SK-N-SH (cell line): ENCODE measurements around the gene SLC25A17. TPM values are rescaled to one million over a fixed set of nuclear protein-coding genes. Genes with fewer than 3 reads are reported as not detected.

Experiments
- CTCF ChIA-PET: fragments of 300-600, 350-600 bp; formaldehyde crosslinking; extraction: SDS; loops from one replicate; lab custom pipeline; 2021; lab: Yijun Ruan, JAX
- POLR2A ChIA-PET: fragments of 350-600 bp; sonication (Branson Sonifier 250); formaldehyde crosslinking; extraction: SDS; loops from one replicate; lab custom pipeline; 2020; ENCODE audit warnings: antibody characterized with exemption, inconsistent platforms; lab: Yijun Ruan, JAX
- DNase-seq: peaks from one replicate; pipeline ENCODE4 v3.0.0; 2012
- H2AFZ ChIP-seq: fragments of 200-600 bp; sonication (generic); 2 replicates; pipeline ENCODE4 v1.8.1; 2016; ENCODE audit warnings: antibody characterized with exemption, mild to moderate bottlenecking, low read depth
- H3F3A ChIP-seq: fragments of 200-600 bp; sonication (generic); replicated peaks from 2 replicates; pipeline ENCODE3; 2016; ENCODE audit warnings: antibody characterized with exemption, mild to moderate bottlenecking; ENCODE audit not compliant: insufficient read depth
- H3K27ac ChIP-seq, 2 experiments: fragments of 200-500 bp in 1 of 2; fragments of 200-600 bp in 1 of 2; sonication (Bioruptor generic) in 1 of 2; sonication (generic), shearing (Covaris generic) in 1 of 2; 2 replicates each; pipeline versions ENCODE4 v1.5.1 to v1.6.1; 2014 to 2016; ENCODE audit warnings: low read depth in 2 of 2, inconsistent platforms in 1 of 2, low read length in 1 of 2, mild to moderate bottlenecking in 1 of 2, mixed read lengths in 1 of 2
- H3K27me3 ChIP-seq: fragments of 200-600 bp; sonication (generic), shearing (Covaris generic); 2 replicates; pipeline ENCODE4 v1.6.1; 2016; ENCODE audit warnings: mixed run types; ENCODE audit not compliant: insufficient read depth
- H3K36me3 ChIP-seq, 2 experiments: fragments of 200-500 bp in 1 of 2; fragments of 200-600 bp in 1 of 2; sonication (Bioruptor generic) in 1 of 2; sonication (generic) in 1 of 2; replicated peaks in 1 of 2; 2 replicates each; pipeline versions ENCODE3 to v1.5.1; 2014 to 2016; ENCODE audit warnings: low read length in 1 of 2, mild to moderate bottlenecking in 1 of 2; ENCODE audit not compliant: insufficient read depth in 2 of 2, control insufficient read depth in 1 of 2
- H3K4me1 ChIP-seq, 2 experiments: fragments of 200-500 bp in 1 of 2; fragments of 200-600 bp in 1 of 2; sonication (Bioruptor generic) in 1 of 2; sonication (generic), shearing (Covaris generic) in 1 of 2; 2 replicates each; pipeline versions ENCODE4 v1.5.1 to v1.6.1; 2014 to 2016; ENCODE audit warnings: low read depth in 1 of 2, low read length in 1 of 2, mixed run types in 1 of 2; ENCODE audit not compliant: insufficient read depth in 2 of 2, control insufficient read depth in 1 of 2
- H3K4me2 ChIP-seq: fragments of 200-600 bp; sonication (generic), shearing (Covaris generic); 2 replicates; pipeline ENCODE4 v1.6.1; 2017; ENCODE audit warnings: mixed run types
- H3K4me3 ChIP-seq, 2 experiments: fragments of 200-500 bp in 1 of 2; fragments of 200-600 bp in 1 of 2; sonication (Bioruptor generic) in 1 of 2; sonication (generic), shearing (Covaris generic) in 1 of 2; 2 replicates each; pipeline versions ENCODE4 v1.5.1 to v1.8.1; 2014 to 2016; ENCODE audit warnings: low read depth in 2 of 2, inconsistent platforms in 1 of 2, low read length in 1 of 2, mild to moderate bottlenecking in 1 of 2, mixed read lengths in 1 of 2, moderate library complexity in 1 of 2
- H3K79me2 ChIP-seq: fragments of 200-600 bp; sonication (generic); 2 replicates; pipeline ENCODE4 v1.8.1; 2017; ENCODE audit warnings: mild to moderate bottlenecking; ENCODE audit not compliant: insufficient read depth
- H3K9ac ChIP-seq: fragments of 200-600 bp; sonication (generic); 2 replicates; pipeline ENCODE4 v1.6.1; 2017; ENCODE audit warnings: mixed run types
- H3K9me2 ChIP-seq: fragments of 200-600 bp; sonication (generic); 2 replicates; pipeline ENCODE4 v1.6.1; 2017; ENCODE audit warnings: mixed run types
- H3K9me3 ChIP-seq: fragments of 200-600 bp; sonication (generic); 2 replicates; pipeline ENCODE4 v1.6.1; 2017; ENCODE audit warnings: mixed run types, mild to moderate bottlenecking, moderate library complexity
- H4K20me1 ChIP-seq: fragments of 200-600 bp; sonication (generic); 2 replicates; pipeline ENCODE4 v1.6.1; 2017; ENCODE audit warnings: mild to moderate bottlenecking, mixed run types; ENCODE audit not compliant: insufficient read depth
- CHD2 ChIP-seq: fragments of 150-350 bp; IDR thresholded peaks from 2 replicates; pipeline ENCODE4 v1.6.1; 2018; ENCODE audit warnings: low read length; ENCODE audit not compliant: partially characterized antibody
- CTCF ChIP-seq: fragments of 200-600 bp; sonication (generic); IDR thresholded peaks from 2 replicates; pipeline ENCODE4 v1.6.1; 2017; ENCODE audit warnings: antibody characterized with exemption, mild to moderate bottlenecking, moderate library complexity
- GATA2 ChIP-seq: sonication (generic); formaldehyde crosslinking; IDR thresholded peaks from 2 replicates; pipeline ENCODE4 v1.5.0; 2020; ENCODE audit warnings: mild to moderate bottlenecking, missing genetic modification reagents
- IRF3 ChIP-seq: fragments of 150-350 bp; IDR thresholded peaks from 2 replicates; pipeline ENCODE4 v1.6.1; 2016; ENCODE audit warnings: mild to moderate bottlenecking, low read depth, low read length
- JUND ChIP-seq: IDR thresholded peaks from 2 replicates; pipeline ENCODE4 v1.4.0; 2012
- NFIC ChIP-seq: IDR thresholded peaks from 2 replicates; pipeline ENCODE4 v1.4.0; 2012; ENCODE audit warnings: borderline replicate concordance
- PBX3 ChIP-seq: IDR thresholded peaks from 2 replicates; pipeline ENCODE4; 2012
- POLR2AphosphoS5 ChIP-seq: IDR thresholded peaks from 2 replicates; pipeline ENCODE4 v1.6.1; 2012; ENCODE audit warnings: low read depth, low read length
- RAD21 ChIP-seq: IDR thresholded peaks from 2 replicates; pipeline ENCODE4 v1.6.1; 2012; ENCODE audit warnings: mild to moderate bottlenecking, low read length
- RXRA ChIP-seq: IDR thresholded peaks from 2 replicates; pipeline ENCODE4 v1.4.0; 2012; ENCODE audit warnings: low read depth, mild to moderate bottlenecking, borderline replicate concordance
- TAF1 ChIP-seq: IDR thresholded peaks from 2 replicates; pipeline ENCODE4 v1.6.1; 2012; ENCODE audit warnings: low read depth, mild to moderate bottlenecking, low read length, moderate library complexity, borderline replicate concordance
- TCF12 ChIP-seq: IDR thresholded peaks from 2 replicates; pipeline ENCODE4 v1.4.0; 2012
- USF1 ChIP-seq: IDR thresholded peaks from 2 replicates; pipeline ENCODE4 v1.4.0; 2012; ENCODE audit warnings: low read depth, borderline replicate concordance
- ZBTB33 ChIP-seq: IDR thresholded peaks from 2 replicates; pipeline ENCODE4 v1.4.0; 2012; ENCODE audit warnings: low read depth, borderline replicate concordance
- WGBS: methylation state at CpG from one replicate; pipeline ENCODE4 v1.1.6; 2017; ENCODE audit warnings: low lambda C conversion rate; 5-methylcytosine and 5-hydroxymethylcytosine counted together
- polyA plus RNA-seq, 3 experiments: library from polyadenylated mRNA; depleted of rRNA; stranded (reverse); fragments of >200 nt; gene quantifications; 2 replicates each; pipeline ENCODE4 v1.2.3, GENCODE V29; 2012

Gene SLC25A17
- polyA plus RNA-seq, 1 of the 3 experiments (the other 2 are of a cell fraction) = 11.1 TPM

GRCh38 chr22:40728731-40729189, 90.4 kb downstream of the SLC25A17 start:
- no peaks in the 10 kb centered on the region for H3F3A ChIP-seq
- H3K9ac ChIP-seq = no peak overlapping the region
- no peak overlapping the region; a peak in 1 of 4 replicates for H3K27ac ChIP-seq
- H3K9me3 ChIP-seq = no peaks in the 10 kb centered on the region
- H3K4me2 ChIP-seq = no peak overlapping the region
- no peak for DNase-seq
- H3K79me2 ChIP-seq = no peaks in the 10 kb centered on the region
- H2AFZ ChIP-seq = no peak overlapping the region
- peak; percentile 66 for TF ChIP-seq TCF12
- no peak for TF ChIP-seq CTCF
- 0 out of 2 replicates have a peak, but pooled peaks have one; percentile 16 for TF ChIP-seq NFIC
- peak; percentile 33; the same call in 1 of the 2 replicates for TF ChIP-seq PBX3
- no peak for TF ChIP-seq CHD2
- ChIA-PET POLR2A (no interaction called here), CTCF (no interaction called here)
- H3K9me2 ChIP-seq = no peaks in the 10 kb centered on the region
- no peaks in the 10 kb centered on the region for H3K36me3 ChIP-seq
- H4K20me1 ChIP-seq = no peaks in the 10 kb centered on the region
- WGBS = 74% methylated on average over 9 of the region's 13 CpGs
- H3K27me3 ChIP-seq = no peaks in the 10 kb centered on the region
- H3K4me3 ChIP-seq = no peak overlapping the region
- peaks cover 2 to 3% of the 10 kb centered on the region in 2 experiments; a peak in 2 of 4 replicates for H3K4me1 ChIP-seq

GRCh38 chr22:40727964-40728615, 91.1 kb downstream of the SLC25A17 start:
- Histone ChIP-seq H3K9me2 (no peaks in the 10 kb centered on the region), H3K79me2 (no peaks in the 10 kb centered on the region), H3K36me3 (no peaks in the 10 kb centered on the region), H3K9ac (no peak overlapping the region), H3K4me1 (peaks cover 2 to 3% of the 10 kb centered on the region in 2 experiments; a peak in 2 of 4 replicates), H4K20me1 (no peaks in the 10 kb centered on the region), H2AFZ (no peak overlapping the region), H3K27me3 (no peaks in the 10 kb centered on the region), H3K9me3 (no peaks in the 10 kb centered on the region), H3K27ac (no peak overlapping the region; a peak in 1 of 4 replicates), H3K4me3 (no peak overlapping the region), H3K4me2 (no peak overlapping the region), H3F3A (no peaks in the 10 kb centered on the region)
- CTCF ChIA-PET = no interaction called here
- DNase-seq = no peak
- POLR2A ChIA-PET = no interaction called here
- 95% methylated on average over 13 of the region's 14 CpGs for WGBS
- TF ChIP-seq JUND (no peak), TAF1 (no peak), PBX3 (no peak), RXRA (no peak), GATA2 (CRISPR knock-in tag) (no peak), CHD2 (no peak), USF1 (no peak), RAD21 (no peak), POLR2AphosphoS5 (no peak), ZBTB33 (no peak), IRF3 (no peak), CTCF (no peak)
